Muscle of leg (tissue), 11 donors: ENCODE measurements around the gene HM13. TPM values are rescaled to one million over a fixed set of nuclear protein-coding genes. Genes with fewer than 3 reads are reported as not detected.

ENCODE experiments used
- DNase-seq: peaks from one replicate; pipeline ENCODE4 v3.0.0; 2013
- H3K27ac ChIP-seq: one replicate; pipeline ENCODE4 v1.5.1; 2013; ENCODE audit warnings: mild to moderate bottlenecking, low read length, control low read depth
- H3K27me3 ChIP-seq: one replicate; pipeline ENCODE4 v1.6.1; 2013; ENCODE audit warnings: low read length; ENCODE audit not compliant: control insufficient read depth, insufficient read depth
- H3K36me3 ChIP-seq: one replicate; pipeline ENCODE4 v1.6.1; 2013; ENCODE audit warnings: low read length; ENCODE audit not compliant: control insufficient read depth, insufficient read depth
- H3K4me1 ChIP-seq: one replicate; pipeline ENCODE4 v1.6.1; 2013; ENCODE audit warnings: low read length; ENCODE audit not compliant: control insufficient read depth, insufficient read depth
- H3K4me3 ChIP-seq: one replicate; pipeline ENCODE4 v1.5.1; 2013; ENCODE audit warnings: low read length, control low read depth
- H3K9me3 ChIP-seq: replicated peaks from 2 replicates; pipeline ENCODE4 v1.6.1; 2013; ENCODE audit warnings: low read depth, low read length; ENCODE audit not compliant: control insufficient read depth
- WGBS: methylation state at CpG from one replicate; pipeline ENCODE4 v1.1.5; 2013; ENCODE audit warnings: missing lambda C conversion rate; ENCODE audit not compliant: insufficient coverage; 5-methylcytosine and 5-hydroxymethylcytosine counted together
- polyA plus RNA-seq, 8 donors: library from polyadenylated mRNA; unstranded; fragments of 120-200 nt; gene quantifications; one replicate each; pipeline versions ENCODE4 v1.2.1 to v1.2.3, GENCODE V29; 2013; ENCODE audit warnings: inconsistent platforms in 1 of 8, low replicate concordance in 1 of 8; ENCODE audit not compliant: insufficient read length in 8 of 8, insufficient read depth in 1 of 8
- total RNA-seq: library from RNA; stranded (reverse); fragments of 120-200 nt; gene quantifications from one replicate; pipeline ENCODE4 v1.2.4, GENCODE V29; 2013

The HM13 gene
- total and polyA plus RNA-seq, 9 donors, result 26.4 to 105 (median 78.5) TPM

GRCh38 chr20:31476294-31476585, 38.0 kb upstream of the HM13 start:
- WGBS, result 33% methylated on average over 5 of the region's 6 CpGs
- DNase-seq, result peak; percentile 56
- Histone ChIP-seq H3K9me3 (no peaks in the 10 kb centered on the region), H3K27ac (no peak overlapping the region), H3K4me3 (peak overlapping the region; percentile 56), H3K36me3 (peaks cover 4% of the 10 kb centered on the region), H3K27me3 (peaks cover 19% of the 10 kb centered on the region), H3K4me1 (peaks cover 29% of the 10 kb centered on the region)

DNA sequence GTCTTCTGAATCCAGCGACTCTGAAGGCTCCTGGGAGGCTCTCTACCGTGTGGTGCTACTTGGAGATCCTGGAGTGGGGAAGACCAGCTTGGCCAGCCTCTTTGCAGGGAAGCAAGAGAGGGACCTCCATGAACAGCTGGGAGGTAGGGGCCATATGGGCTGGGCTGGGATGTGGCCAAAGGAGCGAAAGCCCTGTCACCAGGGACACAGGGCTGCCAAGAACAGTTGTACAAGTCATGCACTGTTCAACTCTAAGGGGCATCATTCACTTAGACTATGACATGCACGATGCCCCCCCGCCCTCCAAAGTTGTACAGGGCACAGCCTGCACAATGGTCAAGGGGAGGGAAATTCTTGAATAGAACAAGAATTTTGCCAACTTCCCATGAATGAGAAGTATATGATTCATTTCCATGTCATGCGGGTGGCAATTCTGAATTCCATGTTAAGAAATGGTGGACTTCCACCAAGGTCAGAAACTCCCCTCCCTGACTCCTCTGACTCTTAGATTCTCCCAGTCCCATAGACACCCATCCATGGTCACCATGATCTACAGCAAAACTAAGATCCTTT, 37.5 kb upstream of the HM13 start:
- H3K27ac ChIP-seq, result no peak overlapping the region
- 0% methylated on average over 1 of the region's 6 CpGs for WGBS

DNA sequence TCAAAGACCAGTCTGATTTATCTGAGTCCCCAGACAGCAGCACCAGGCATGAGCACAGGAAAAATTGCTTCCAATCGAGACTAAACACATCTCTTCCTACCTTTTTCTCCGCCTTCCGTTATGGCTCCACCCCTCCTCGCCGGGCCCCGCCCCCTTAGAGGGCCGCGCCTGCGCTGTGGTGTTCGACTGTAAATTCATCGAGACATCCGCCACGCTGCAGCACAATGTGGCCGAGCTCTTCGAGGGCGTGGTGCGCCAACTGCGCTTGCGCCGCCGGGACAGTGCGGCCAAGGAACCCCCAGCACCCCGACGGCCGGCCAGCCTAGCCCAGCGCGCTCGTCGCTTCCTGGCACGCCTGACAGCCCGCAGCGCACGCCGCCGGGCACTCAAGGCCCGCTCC, 30.2 kb upstream of the HM13 start:
- Histone ChIP-seq H3K27me3 (peaks cover 11% of the 10 kb centered on the region), H3K27ac (peak overlapping the region; percentile 25), H3K4me3 (no peak overlapping the region), H3K36me3 (no peaks in the 10 kb centered on the region), H3K4me1 (peaks cover 19% of the 10 kb centered on the region), H3K9me3 (no peaks in the 10 kb centered on the region)
- peak; percentile 62 for DNase-seq
- 36% methylated on average over 36 of the region's 36 CpGs for WGBS

More for the DNA sequence above, 37.5 kb upstream of the HM13 start:
- H3K9me3 ChIP-seq, result no peaks in the 10 kb centered on the region
- H3K4me1 ChIP-seq, result peaks cover 29% of the 10 kb centered on the region
- H3K36me3 ChIP-seq, result peaks cover 4% of the 10 kb centered on the region
- DNase-seq, result peak; percentile 55
- H3K4me3 ChIP-seq, result no peak overlapping the region
- peaks cover 19% of the 10 kb centered on the region for H3K27me3 ChIP-seq

GRCh38 chr20:31485450-31486339, 28.5 kb upstream of the HM13 start:
- Histone ChIP-seq H3K36me3 (no peaks in the 10 kb centered on the region), H3K9me3 (no peaks in the 10 kb centered on the region), H3K4me3 (peak overlapping the region; percentile 24), H3K27ac (peak overlapping the region; percentile 91), H3K4me1 (peaks cover 19% of the 10 kb centered on the region), H3K27me3 (peaks cover 11% of the 10 kb centered on the region)
- WGBS, result 0% methylated on average over 4 of the region's 31 CpGs
- peak; percentile 98 for DNase-seq

GRCh38 chr20:31488115-31488514, 26.1 kb upstream of the HM13 start:
- Histone ChIP-seq H3K36me3 (no peaks in the 10 kb centered on the region), H3K27ac (no peak overlapping the region), H3K4me3 (no peak overlapping the region), H3K9me3 (no peaks in the 10 kb centered on the region), H3K27me3 (peaks cover 11% of the 10 kb centered on the region), H3K4me1 (peaks cover 19% of the 10 kb centered on the region)
- 78% methylated on average over 1 of the region's 2 CpGs for WGBS
- DNase-seq, result peak; percentile 60

- no peak overlapping the region for H3K4me3 ChIP-seq
- H3K4me1 ChIP-seq, result peaks cover 16% of the 10 kb centered on the region
- peaks cover 11% of the 10 kb centered on the region for H3K27me3 ChIP-seq
- DNase-seq, result no peak
- no peaks in the 10 kb centered on the region for H3K9me3 ChIP-seq
- 60% methylated on average over 2 of the region's 3 CpGs for WGBS
- H3K36me3 ChIP-seq, result no peaks in the 10 kb centered on the region
- H3K27ac ChIP-seq, result peak overlapping the region; percentile 42
These were observed 25.1 kb upstream of the HM13 start for GRCh38 chr20:31489152-31489551.

DNA sequence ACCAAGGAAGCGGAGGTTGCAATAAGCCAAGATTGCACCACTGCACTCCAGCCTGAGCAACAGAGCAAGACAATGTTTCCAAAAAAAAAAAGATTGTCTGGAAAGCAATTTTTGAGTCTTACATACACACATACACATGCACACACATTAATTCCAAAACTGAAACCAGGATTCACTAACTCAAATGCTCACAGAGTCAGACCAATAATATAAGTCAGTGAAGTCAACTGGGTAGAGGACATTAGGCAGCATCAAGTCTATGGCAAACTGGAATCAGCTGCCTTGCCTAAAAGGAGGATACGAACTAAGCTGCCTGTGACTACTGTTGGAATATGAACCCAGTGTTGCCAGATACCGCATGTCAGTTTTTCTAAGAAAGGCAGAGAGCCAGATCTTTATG, 23.5 kb upstream of the HM13 start:
- Histone ChIP-seq H3K4me3 (no peak overlapping the region), H3K27ac (no peak overlapping the region), H3K36me3 (no peaks in the 10 kb centered on the region), H3K9me3 (no peaks in the 10 kb centered on the region), H3K4me1 (peaks cover 8% of the 10 kb centered on the region), H3K27me3 (peaks cover 3% of the 10 kb centered on the region)
- 71% methylated on average over 1 of the region's 3 CpGs for WGBS
- DNase-seq, result no peak

DNA sequence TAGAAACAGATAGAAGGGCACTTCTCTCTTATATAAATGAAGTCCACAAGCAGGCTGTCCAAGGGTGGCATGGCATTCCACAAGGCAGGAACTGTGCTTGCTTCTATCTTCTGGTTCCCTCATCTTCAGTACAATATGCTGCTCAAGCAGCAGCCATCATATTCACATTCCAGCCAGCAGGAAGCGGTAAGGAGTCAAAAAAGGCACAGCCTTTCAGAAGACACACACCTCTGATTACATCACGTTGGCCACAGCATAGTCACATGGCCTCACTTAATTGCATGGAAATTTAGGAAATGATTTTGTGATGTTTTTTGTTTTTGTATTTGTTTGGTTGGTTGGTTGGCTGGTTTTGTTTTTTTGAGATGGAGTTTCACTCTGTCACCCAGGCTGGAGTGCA, 20.1 kb upstream of the HM13 start:
- Histone ChIP-seq H3K4me3 (no peak overlapping the region), H3K4me1 (peaks cover 21% of the 10 kb centered on the region), H3K9me3 (no peaks in the 10 kb centered on the region), H3K27me3 (no peaks in the 10 kb centered on the region), H3K27ac (no peak overlapping the region), H3K36me3 (no peaks in the 10 kb centered on the region)
- no CpG with 5 or more reads among the region's 2 CpGs for WGBS
- DNase-seq, result no peak

DNA sequence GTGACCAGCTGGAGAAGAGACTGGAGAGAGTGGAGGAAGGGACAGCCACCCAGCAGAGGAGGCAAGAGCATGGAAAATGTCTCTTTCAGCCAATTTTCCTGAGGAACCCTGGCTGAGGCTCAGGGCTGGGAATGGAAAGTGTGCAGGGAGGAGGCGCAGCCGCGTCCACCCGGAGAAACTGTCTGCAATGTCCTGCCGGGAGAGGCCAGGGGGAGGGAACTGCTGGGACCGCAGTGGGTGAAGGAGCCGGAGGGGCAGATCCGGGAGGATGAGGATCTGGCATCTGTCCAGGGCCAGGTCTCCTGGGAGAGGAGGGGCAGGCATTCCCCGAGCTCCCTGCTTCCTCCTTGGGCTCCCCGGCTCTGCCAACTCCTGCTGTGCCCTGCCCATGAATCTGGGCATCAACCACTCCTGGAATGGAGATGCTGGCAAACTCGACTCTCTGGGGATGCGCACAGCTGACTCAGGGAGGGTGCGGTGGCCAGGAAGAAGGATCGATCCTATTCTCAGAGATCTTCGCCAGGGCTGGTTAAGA, 17.4 kb upstream of the HM13 start:
- Histone ChIP-seq H3K9me3 (no peaks in the 10 kb centered on the region), H3K4me1 (peaks cover 21% of the 10 kb centered on the region), H3K27me3 (no peaks in the 10 kb centered on the region), H3K4me3 (no peak overlapping the region), H3K36me3 (no peaks in the 10 kb centered on the region), H3K27ac (peak overlapping the region; percentile 90)
- 30% methylated on average over 12 of the region's 15 CpGs for WGBS
- DNase-seq, result peak; percentile 98

GRCh38 chr20:31497838-31498540, 16.3 kb upstream of the HM13 start:
- peak overlapping the region; percentile 42 for H3K27ac ChIP-seq
- WGBS, result 26% methylated on average over 5 of the region's 6 CpGs
- H3K4me3 ChIP-seq, result no peak overlapping the region

More at GRCh38 chr20:31497838-31498540, 16.3 kb upstream of the HM13 start:
- H3K4me1 ChIP-seq, result peaks cover 23% of the 10 kb centered on the region
- H3K9me3 ChIP-seq, result no peaks in the 10 kb centered on the region
- no peaks in the 10 kb centered on the region for H3K27me3 ChIP-seq
- DNase-seq, result peak; percentile 58
- no peaks in the 10 kb centered on the region for H3K36me3 ChIP-seq
